ENCODE results near the gene TUBGCP6.
"Not testable (repeated sequence)": the region's sequence is repeated elsewhere in the genome, so short reads cannot be mapped to it uniquely, and the experiment has no call there.

The TUBGCP6 gene

GRCh38 chr22:50278956-50279619, 34.3 kb upstream of the TUBGCP6 start:
- DNase-seq (ENCODE audit: low spot score): no peak

- no peak for DNase-seq (ENCODE audit: low spot score)
Measured at GRCh38 chr22:50278461-50278860, 33.6 kb upstream of the TUBGCP6 start.

- no peak for DNase-seq (ENCODE audit: low spot score)
Measured at GRCh38 chr22:50277761-50278160, 32.9 kb upstream of the TUBGCP6 start.

- DNase-seq (ENCODE audit: low spot score): peak; percentile 77
Measured at GRCh38 chr22:50276143-50276542, 31.3 kb upstream of the TUBGCP6 start.

- no peak for DNase-seq (ENCODE audit: low spot score)
Measured at GRCh38 chr22:50275181-50276055, 30.6 kb upstream of the TUBGCP6 start.

- no peak for DNase-seq (ENCODE audit: low spot score)
Measured at GRCh38 chr22:50274771-50275170, 29.9 kb upstream of the TUBGCP6 start.

GRCh38 chr22:50274311-50274710, 29.5 kb upstream of the TUBGCP6 start:
- DNase-seq (ENCODE audit: low spot score): peak; percentile 56

- DNase-seq (ENCODE audit: low spot score): not testable (repeated sequence)
Measured at GRCh38 chr22:50273781-50274180, 29.0 kb upstream of the TUBGCP6 start.

GRCh38 chr22:50273352-50273751, 28.5 kb upstream of the TUBGCP6 start:
- not testable (repeated sequence) for DNase-seq (ENCODE audit: low spot score)

- no peak for DNase-seq (ENCODE audit: low spot score)
Measured at GRCh38 chr22:50272044-50272802, 27.4 kb upstream of the TUBGCP6 start.

- peak; percentile 66 for DNase-seq (ENCODE audit: low spot score)
Measured at GRCh38 chr22:50271519-50271970, 26.7 kb upstream of the TUBGCP6 start.

- DNase-seq (ENCODE audit: low spot score): peak; percentile 72
Measured at GRCh38 chr22:50270666-50271394, 26.0 kb upstream of the TUBGCP6 start.

GRCh38 chr22:50269970-50270665, 25.3 kb upstream of the TUBGCP6 start, which contains the start of gene MAPK11:
MAPK11 (minus strand) TSS chr22:50270380; CDS start chr22:50270292, 88 bp downstream.
- DNase-seq (ENCODE audit: low spot score): peak; percentile 63

GRCh38 chr22:50269573-50269969, 24.7 kb upstream of the TUBGCP6 start:
- DNase-seq (ENCODE audit: low spot score): no peak

GRCh38 chr22:50268655-50269113, 23.9 kb upstream of the TUBGCP6 start:
- DNase-seq (ENCODE audit: low spot score): no peak

- peak; percentile 58 for DNase-seq (ENCODE audit: low spot score)
Measured at GRCh38 chr22:50267591-50268390, 23.0 kb upstream of the TUBGCP6 start.

GRCh38 chr22:50266994-50267393, 22.2 kb upstream of the TUBGCP6 start:
- no peak for DNase-seq (ENCODE audit: low spot score)

- DNase-seq (ENCODE audit: low spot score): no peak
Measured at GRCh38 chr22:50264946-50265669, 20.3 kb upstream of the TUBGCP6 start.

- DNase-seq (ENCODE audit: low spot score): no peak
Measured at GRCh38 chr22:50264104-50264745, 19.4 kb upstream of the TUBGCP6 start.
